ENCODE data around the gene HARS1. TPM values are rescaled to one million over a fixed set of nuclear protein-coding genes. Genes with fewer than 3 reads are reported as not detected.

HARS1 gene
- total and polyA plus RNA-seq, 10 of the 15 experiments (the other 5 are each of a cell fraction or from before 2014, with no cell fraction given): 12.0 to 93.8 (median 76.9) TPM

- TF ChIP-seq, protein P1, sequence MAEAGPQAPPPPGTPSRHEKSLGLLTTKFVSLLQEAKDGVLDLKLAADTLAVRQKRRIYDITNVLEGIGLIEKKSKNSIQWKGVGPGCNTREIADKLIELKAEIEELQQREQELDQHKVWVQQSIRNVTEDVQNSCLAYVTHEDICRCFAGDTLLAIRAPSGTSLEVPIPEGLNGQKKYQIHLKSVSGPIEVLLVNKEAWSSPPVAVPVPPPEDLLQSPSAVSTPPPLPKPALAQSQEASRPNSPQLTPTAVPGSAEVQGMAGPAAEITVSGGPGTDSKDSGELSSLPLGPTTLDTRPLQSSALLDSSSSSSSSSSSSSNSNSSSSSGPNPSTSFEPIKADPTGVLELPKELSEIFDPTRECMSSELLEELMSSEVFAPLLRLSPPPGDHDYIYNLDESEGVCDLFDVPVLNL (IDR thresholded peaks at IDR 0.05; ENCODE audit: low read depth, low read length): peak; percentile 59; the same call in 1 of the 2 replicates
- TF ChIP-seq MXI1 (IDR thresholded peaks at IDR 0.05; ENCODE audit: low read depth, low read length) (peak; percentile 67), STAT3 (IDR thresholded peaks at IDR 0.05; ENCODE audit: low read depth, low read length) (no peak), ZBTB33 (IDR thresholded peaks at IDR 0.05) (no peak), JUNB (IDR thresholded peaks at IDR 0.05) (no peak), MEF2B (IDR thresholded peaks at IDR 0.05; ENCODE audit: partially characterized antibody, poor library complexity, severe bottlenecking) (peak; percentile 62), ASH2L (IDR thresholded peaks at IDR 0.05; ENCODE audit: borderline replicate concordance, low read depth) (no peak), DPF2 (IDR thresholded peaks at IDR 0.05) (peak; percentile 77), CHD1 (IDR thresholded peaks at IDR 0.05; ENCODE audit: low read depth, low read length) (no peak), MTA2 (IDR thresholded peaks at IDR 0.05; ENCODE audit: low read depth) (no peak), LARP7 (IDR thresholded peaks at IDR 0.05) (peak; percentile 88), ATF7 (IDR thresholded peaks at IDR 0.05; ENCODE audit: low read depth) (0 out of 2 replicates have a peak, but pooled peaks have one; percentile 32), EGR1 (IDR thresholded peaks at IDR 0.05; ENCODE audit: borderline replicate concordance in 1 of 2, low read depth in 2 of 2, low read length in 2 of 2) (0 out of 3 replicates have a peak, but pooled peaks of 1 of the 2 experiments have one; percentile 8), MTA3 (IDR thresholded peaks at IDR 0.05; ENCODE audit: borderline replicate concordance, low read length) (no peak), HCFC1 (IDR thresholded peaks at IDR 0.05; ENCODE audit: low read length) (no peak), ZNF24 (IDR thresholded peaks at IDR 0.05) (no peak), KDM1A (IDR thresholded peaks at IDR 0.05; ENCODE audit: borderline replicate concordance) (no peak), POLR2A (IDR thresholded peaks at IDR 0.05; ENCODE audit: low read depth, low read length) (peak; percentile 86), ZNF384 (IDR thresholded peaks at IDR 0.05; ENCODE audit: borderline replicate concordance, low read depth, low read length) (peak; percentile 50; the same call in 1 of the 2 replicates), RAD21 (IDR thresholded peaks at IDR 0.05; ENCODE audit: insufficient read depth, low read depth, low read length) (peak; percentile 16; the same call in 1 of the 2 replicates), BCL11A (IDR thresholded peaks at IDR 0.05; ENCODE audit: low read depth, low read length) (no peak), POLR2AphosphoS5 (IDR thresholded peaks at IDR 0.05; ENCODE audit: low read length) (peak; percentile 72; the same call in 1 of the 2 replicates), NKRF (conservative IDR thresholded peaks at IDR 0.05) (peak; percentile 82), PKNOX1 (IDR thresholded peaks at IDR 0.05) (peak; percentile 65), ESRRA (IDR thresholded peaks at IDR 0.05; ENCODE audit: low read length) (no peak), BMI1 (IDR thresholded peaks at IDR 0.05; ENCODE audit: borderline replicate concordance) (no peak), RELA (IDR thresholded peaks at IDR 0.05; ENCODE audit: borderline replicate concordance, partially characterized antibody) (no peak)
These were observed 51.8 kb downstream of the HARS1 start, which contains the start of gene TMCO6 (continued) for GRCh38 chr5:140639148-140639981.

All from GM12878 (cell line).